ENCODE measurements around the gene CARD19. TPM values are rescaled to one million over a fixed set of nuclear protein-coding genes. Genes with fewer than 3 reads are reported as not detected.

CARD19 gene
- total and polyA plus RNA-seq, 4 donors, result 31.1 to 70.7 (median 48.5) TPM

- TF ChIP-seq CTCF (IDR thresholded peaks at IDR 0.05; ENCODE audit: control extremely low read depth, extremely low read depth), result no peak
- Histone ChIP-seq H3K9me3 (ENCODE audit: control insufficient read depth in 4 of 4, insufficient read depth in 3 of 4, low read length in 3 of 4) (no peaks in the 10 kb centered on the region), H3K27ac (ENCODE audit: low read depth in 1 of 2, low read length in 1 of 2) (no peak overlapping the region), H3K4me3 (no peak overlapping the region), H3K4me1 (ENCODE audit: control insufficient read depth in 5 of 5, insufficient read depth in 5 of 5, low read length in 5 of 5) (no peaks in the 10 kb centered on the region), H3K36me3 (ENCODE audit: control insufficient read depth in 4 of 4, insufficient read depth in 4 of 4, low read length in 4 of 4) (peaks cover 0 to 42% (median 5%) of the 10 kb centered on the region in 4 donors), H3K27me3 (ENCODE audit: control insufficient read depth in 3 of 3, insufficient read depth in 3 of 3, low read length in 2 of 3) (no peaks in the 10 kb centered on the region), H3K9ac (ENCODE audit: insufficient read depth in 1 of 2, low read length in 2 of 2) (no peak overlapping the region)
- WGBS, 2 donors, result 95 to 98% methylated on average over 14 of the region's 14 CpGs
- DNase-seq, result peak in 1 of 3 donors; percentile 11
- no peak for ATAC-seq (ENCODE audit: insufficient read depth, low FRiP score)
These were observed 14.4 kb downstream of the CARD19 start for GRCh38 chr9:93110311-93110855.

- ATAC-seq (ENCODE audit: insufficient read depth, low FRiP score), result no peak
- no peaks in the 10 kb centered on the region for H3K27me3 ChIP-seq (ENCODE audit: control insufficient read depth in 3 of 3, insufficient read depth in 3 of 3, low read length in 2 of 3)
- peaks cover 0 to under 1% (median 0%) of the 10 kb centered on the region in 5 donors for H3K4me1 ChIP-seq (ENCODE audit: control insufficient read depth in 5 of 5, insufficient read depth in 5 of 5, low read length in 5 of 5)
- H3K27ac ChIP-seq (ENCODE audit: low read depth in 1 of 2, low read length in 1 of 2), result no peak overlapping the region
- H3K9ac ChIP-seq (ENCODE audit: insufficient read depth in 1 of 2, low read length in 2 of 2), result no peak overlapping the region
- peaks cover 0 to 42% (median 5%) of the 10 kb centered on the region in 4 donors for H3K36me3 ChIP-seq (ENCODE audit: control insufficient read depth in 4 of 4, insufficient read depth in 4 of 4, low read length in 4 of 4)
- H3K4me3 ChIP-seq, result no peak overlapping the region
- no peaks in the 10 kb centered on the region for H3K9me3 ChIP-seq (ENCODE audit: control insufficient read depth in 4 of 4, insufficient read depth in 3 of 4, low read length in 3 of 4)
- no peak for TF ChIP-seq CTCF (IDR thresholded peaks at IDR 0.05; ENCODE audit: control extremely low read depth, extremely low read depth)
- DNase-seq, result no peak
- 86 to 89% methylated on average over 11 of the region's 11 CpGs for WGBS, 2 donors
These were observed 15.0 kb downstream of the CARD19 start for GRCh38 chr9:93111001-93111370.

- peak overlapping the region in 1 of 2 donors; percentile 1 for H3K27ac ChIP-seq (ENCODE audit: low read depth in 1 of 2, low read length in 1 of 2)
- TF ChIP-seq CTCF (IDR thresholded peaks at IDR 0.05; ENCODE audit: control extremely low read depth, extremely low read depth), result no peak
- ATAC-seq (ENCODE audit: insufficient read depth, low FRiP score), result no peak
- 64 to 81% methylated on average over 18 of the region's 18 CpGs for WGBS, 2 donors
- H3K27me3 ChIP-seq (ENCODE audit: control insufficient read depth in 3 of 3, insufficient read depth in 3 of 3, low read length in 2 of 3), result no peaks in the 10 kb centered on the region
- peaks cover 0 to 5% (median 2%) of the 10 kb centered on the region in 5 donors for H3K4me1 ChIP-seq (ENCODE audit: control insufficient read depth in 5 of 5, insufficient read depth in 5 of 5, low read length in 5 of 5)
- peak in 1 of 3 donors; percentile 7 for DNase-seq
- no peak overlapping the region for H3K9ac ChIP-seq (ENCODE audit: insufficient read depth in 1 of 2, low read length in 2 of 2)
- no peaks in the 10 kb centered on the region for H3K9me3 ChIP-seq (ENCODE audit: control insufficient read depth in 4 of 4, insufficient read depth in 3 of 4, low read length in 3 of 4)
- H3K4me3 ChIP-seq, result no peak overlapping the region
- H3K36me3 ChIP-seq (ENCODE audit: control insufficient read depth in 4 of 4, insufficient read depth in 4 of 4, low read length in 4 of 4), result peaks cover 0 to 42% (median 5%) of the 10 kb centered on the region in 4 donors
These were observed 15.5 kb downstream of the CARD19 start for GRCh38 chr9:93111371-93112115.

All from lung (tissue), 12 donors.